ENCODE measurements around the gene MAGI2. TPM values are rescaled to one million over a fixed set of nuclear protein-coding genes. Genes with fewer than 3 reads are reported as not detected.

Gene MAGI2
- total and polyA plus RNA-seq, 4 donors = 0.37 to 4.1 (median 1.4) TPM

- Histone ChIP-seq H3K27me3 (ENCODE audit: control insufficient read depth in 4 of 4, insufficient read depth in 4 of 4, low read length in 3 of 4) (no peaks in the 10 kb centered on the region), H3K4me1 (ENCODE audit: control insufficient read depth in 4 of 4, insufficient read depth in 4 of 4, low read length in 3 of 4) (no peaks in the 10 kb centered on the region), H3K4me3 (ENCODE audit: low read depth in 1 of 3, low read length in 3 of 3) (no peak overlapping the region), H3K9me3 (ENCODE audit: control insufficient read depth in 4 of 4, low read length in 3 of 4) (no peaks in the 10 kb centered on the region), H3K27ac (ENCODE audit: low read depth in 1 of 2, low read length in 2 of 2) (no peak overlapping the region), H3K9ac (ENCODE audit: low read depth in 1 of 2, low read length in 2 of 2) (no peak overlapping the region), H3K36me3 (ENCODE audit: control insufficient read depth in 4 of 4, insufficient read depth in 3 of 4, low read depth in 1 of 4, low read length in 3 of 4) (no peaks in the 10 kb centered on the region)
- DNase-seq (ENCODE audit: low spot score) = no peak
- whole genome bisulfite sequencing = 92% methylated on average over 12 of the region's 12 CpGs
- TF ChIP-seq ZBTB33 (IDR thresholded peaks at IDR 0.05) (no peak), TAF1 (conservative IDR thresholded peaks at IDR 0.05) (no peak), ATF3 (IDR thresholded peaks at IDR 0.05) (no peak), HNF4G (IDR thresholded peaks at IDR 0.05) (no peak), YY1 (IDR thresholded peaks at IDR 0.05) (no peak), RAD21 (IDR thresholded peaks at IDR 0.05) (no peak), FOXA2 (IDR thresholded peaks at IDR 0.05) (no peak), RXRA (IDR thresholded peaks at IDR 0.05) (no peak), JUND (IDR thresholded peaks at IDR 0.05) (no peak), NR2F2 (IDR thresholded peaks at IDR 0.05) (no peak), GABPA (IDR thresholded peaks at IDR 0.05 in 1 of 2, conservative IDR thresholded peaks at IDR 0.05 in 1 of 2) (no peak), CTCF (IDR thresholded peaks at IDR 0.05; ENCODE audit: low read depth, low read length, missing input control) (no peak), HNF4A (conservative IDR thresholded peaks at IDR 0.05) (no peak), REST (IDR thresholded peaks at IDR 0.05) (no peak), EGR1 (IDR thresholded peaks at IDR 0.05; ENCODE audit: low read depth in 2 of 2) (no peak)
Observed at GRCh38 chr7:78317371-78317770, 1136.1 kb downstream of the MAGI2 start.

GRCh38 chr7:78316110-78316509, 1137.4 kb downstream of the MAGI2 start:
- no peak overlapping the region for H3K27ac ChIP-seq (ENCODE audit: low read depth in 1 of 2, low read length in 2 of 2)
- no peaks in the 10 kb centered on the region for H3K27me3 ChIP-seq (ENCODE audit: control insufficient read depth in 4 of 4, insufficient read depth in 4 of 4, low read length in 3 of 4)
- no peaks in the 10 kb centered on the region for H3K9me3 ChIP-seq (ENCODE audit: control insufficient read depth in 4 of 4, low read length in 3 of 4)
- no peak for DNase-seq (ENCODE audit: low spot score)
- no peaks in the 10 kb centered on the region for H3K4me1 ChIP-seq (ENCODE audit: control insufficient read depth in 4 of 4, insufficient read depth in 4 of 4, low read length in 3 of 4)
- H3K36me3 ChIP-seq (ENCODE audit: control insufficient read depth in 4 of 4, insufficient read depth in 3 of 4, low read depth in 1 of 4, low read length in 3 of 4) = no peaks in the 10 kb centered on the region
- no peak overlapping the region for H3K4me3 ChIP-seq (ENCODE audit: low read depth in 1 of 3, low read length in 3 of 3)
- no peak overlapping the region for H3K9ac ChIP-seq (ENCODE audit: low read depth in 1 of 2, low read length in 2 of 2)
- TF ChIP-seq JUND (IDR thresholded peaks at IDR 0.05) = no peak
- TF ChIP-seq GABPA (IDR thresholded peaks at IDR 0.05 in 1 of 2, conservative IDR thresholded peaks at IDR 0.05 in 1 of 2) = no peak
- no peak for TF ChIP-seq RAD21 (IDR thresholded peaks at IDR 0.05)
- TF ChIP-seq SP1 (IDR thresholded peaks at IDR 0.05) = no peak
- no peak for TF ChIP-seq EGR1 (IDR thresholded peaks at IDR 0.05; ENCODE audit: low read depth in 2 of 2)
- no peak for TF ChIP-seq ATF3 (IDR thresholded peaks at IDR 0.05)
- no peak for TF ChIP-seq CTCF (IDR thresholded peaks at IDR 0.05; ENCODE audit: low read depth, low read length, missing input control)
- no peak for TF ChIP-seq ZBTB33 (IDR thresholded peaks at IDR 0.05)
- TF ChIP-seq RXRA (IDR thresholded peaks at IDR 0.05) = no peak
- TF ChIP-seq TAF1 (conservative IDR thresholded peaks at IDR 0.05) = no peak
- no peak for TF ChIP-seq FOXA1 (IDR thresholded peaks at IDR 0.05)

Data from liver (tissue), 9 donors.